Endothelial cell of umbilical vein (primary cell): Measurements from ENCODE around the gene MAST4.

ENCODE experiments used
- CTCF ChIP-seq, 2 donors: IDR thresholded peaks; 1 replicate in 1 of 2; 2 replicates in 1 of 2; pipeline ENCODE4 v1.5.1; 2011; ENCODE audit warnings: low read length in 2 of 2, mild to moderate bottlenecking in 2 of 2, moderate library complexity in 2 of 2, control low read depth in 1 of 2, inconsistent platforms in 1 of 2, low read depth in 1 of 2; ENCODE audit not compliant: insufficient read depth in 1 of 2; ENCODE audit errors: extremely low read depth in 1 of 2
- EZH2 ChIP-seq: IDR thresholded peaks from 2 replicates; pipeline ENCODE4 v1.6.1; 2012; ENCODE audit warnings: borderline replicate concordance, low read depth, mild to moderate bottlenecking, moderate library complexity, low read length, inconsistent platforms; ENCODE audit not compliant: severe bottlenecking
- FOS ChIP-seq: IDR thresholded peaks from 2 replicates; pipeline ENCODE4 v1.6.1; 2011; ENCODE audit warnings: mild to moderate bottlenecking, low read length, moderate library complexity, borderline replicate concordance; ENCODE audit not compliant: insufficient read depth
- GATA2 ChIP-seq: IDR thresholded peaks from 2 replicates; pipeline ENCODE4 v1.7.0; 2011; ENCODE audit warnings: low read depth, mild to moderate bottlenecking, moderate library complexity, mixed read lengths, low read length; ENCODE audit not compliant: insufficient read length, insufficient read depth
- JUN ChIP-seq: IDR thresholded peaks from 2 replicates; pipeline ENCODE4 v1.6.1; 2011; ENCODE audit warnings: borderline replicate concordance, low read depth; ENCODE audit not compliant: insufficient read length, insufficient read depth
- POLR2A ChIP-seq: IDR thresholded peaks from 2 replicates; pipeline ENCODE4 v1.6.1; 2012; ENCODE audit warnings: low read depth, mild to moderate bottlenecking, control low read depth, low read length
- POLR2AphosphoS5 ChIP-seq: IDR thresholded peaks from 2 replicates; pipeline ENCODE4 v1.6.1; 2012; ENCODE audit warnings: low read depth, mild to moderate bottlenecking, control low read depth, low read length, moderate library complexity; ENCODE audit not compliant: insufficient read depth

- TF ChIP-seq EZH2 (no peak), CTCF (IDR thresholded peaks at IDR 0.05; ENCODE audit: extremely low read depth in 1 of 2, insufficient read depth in 1 of 2, low read depth in 1 of 2, low read length in 2 of 2) (no peak), FOS (no peak), GATA2 (no peak), POLR2A (no peak), POLR2AphosphoS5 (no peak), JUN (no peak)
Observed at GRCh38 chr5:66561256-66561990, 34.8 kb upstream of the MAST4 start.
